NCI-H526 treated with DMSO at 0.1 percent for 48 hours (cell line): ENCODE data around the gene TNS3.

ENCODE experiments used
- DNase-seq: peaks from one replicate; lab custom pipeline; 2025; lab: John Stamatoyannopoulos, UW

Gene TNS3

GRCh38 chr7:47303695-47304453 lies 278.0 kb downstream of the TNS3 start:
- DNase-seq = no peak

GRCh38 chr7:47303014-47303694 lies 278.8 kb downstream of the TNS3 start:
- DNase-seq = no peak

GRCh38 chr7:47302560-47302959 lies 279.4 kb downstream of the TNS3 start:
- no peak for DNase-seq

- DNase-seq = no peak
Observed at GRCh38 chr7:47301657-47302295, 280.1 kb downstream of the TNS3 start.

- DNase-seq = no peak
Observed at GRCh38 chr7:47301105-47301477, 280.8 kb downstream of the TNS3 start.

GRCh38 chr7:47300472-47301104 lies 281.3 kb downstream of the TNS3 start:
- no peak for DNase-seq

- no peak for DNase-seq
Observed at GRCh38 chr7:47299496-47299895, 282.4 kb downstream of the TNS3 start.

GRCh38 chr7:47298636-47299035 lies 283.3 kb downstream of the TNS3 start:
- no peak for DNase-seq

GRCh38 chr7:47297120-47297519 lies 284.8 kb downstream of the TNS3 start:
- no peak for DNase-seq

- DNase-seq = no peak
Observed at GRCh38 chr7:47295606-47296005, 286.3 kb downstream of the TNS3 start.

- no peak for DNase-seq
Observed at GRCh38 chr7:47294556-47295222, 287.2 kb downstream of the TNS3 start.

- DNase-seq = no peak
Observed at GRCh38 chr7:47293884-47294555, 287.9 kb downstream of the TNS3 start.

- no peak for DNase-seq
Observed at GRCh38 chr7:47292832-47293309, 289.0 kb downstream of the TNS3 start.

- no peak for DNase-seq
Observed at GRCh38 chr7:47291461-47292081, 290.3 kb downstream of the TNS3 start.

- DNase-seq = no peak
Observed at GRCh38 chr7:47290867-47291266, 291.0 kb downstream of the TNS3 start.

GRCh38 chr7:47290466-47290865 lies 291.4 kb downstream of the TNS3 start:
- no peak for DNase-seq

- no peak for DNase-seq
Observed at GRCh38 chr7:47288060-47288459, 293.9 kb downstream of the TNS3 start.

- DNase-seq = no peak
Observed at GRCh38 chr7:47285860-47286491, 295.9 kb downstream of the TNS3 start.

- DNase-seq = no peak
Observed at GRCh38 chr7:47284691-47285635, 296.9 kb downstream of the TNS3 start.
